Inflammatory macrophage treated with lipopolysaccharide for 4 hours (primary cell): ENCODE measurements around the gene ZNF564.
"Not testable (repeated sequence)": the region's sequence is repeated elsewhere in the genome, so short reads cannot be mapped to it uniquely, and the experiment has no call there.

Source experiments
- DNase-seq: peaks from one replicate; pipeline ENCODE4 v3.0.0-alpha.2; 2020

The ZNF564 gene

DNA sequence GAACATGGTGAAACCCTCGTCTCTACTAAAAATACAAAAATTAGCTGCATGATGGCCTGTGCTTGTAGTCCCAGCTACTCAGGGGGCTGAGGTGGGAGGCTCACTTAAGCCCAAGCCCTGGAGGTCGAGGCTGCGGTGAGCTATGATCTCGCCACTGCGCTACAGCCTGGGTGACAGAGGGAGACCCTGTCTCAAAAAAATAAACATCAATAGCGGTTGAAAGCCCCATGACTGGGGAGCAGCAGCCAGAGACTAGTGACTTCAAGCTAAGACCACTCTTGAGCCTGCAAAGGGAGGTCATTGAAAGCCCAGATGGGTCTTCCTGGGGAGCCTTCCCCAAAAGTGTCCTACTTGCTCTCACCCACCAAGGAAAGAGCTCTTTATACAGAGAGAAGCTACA lies 54.8 kb downstream of the ZNF564 start:
- DNase-seq = no peak

DNA sequence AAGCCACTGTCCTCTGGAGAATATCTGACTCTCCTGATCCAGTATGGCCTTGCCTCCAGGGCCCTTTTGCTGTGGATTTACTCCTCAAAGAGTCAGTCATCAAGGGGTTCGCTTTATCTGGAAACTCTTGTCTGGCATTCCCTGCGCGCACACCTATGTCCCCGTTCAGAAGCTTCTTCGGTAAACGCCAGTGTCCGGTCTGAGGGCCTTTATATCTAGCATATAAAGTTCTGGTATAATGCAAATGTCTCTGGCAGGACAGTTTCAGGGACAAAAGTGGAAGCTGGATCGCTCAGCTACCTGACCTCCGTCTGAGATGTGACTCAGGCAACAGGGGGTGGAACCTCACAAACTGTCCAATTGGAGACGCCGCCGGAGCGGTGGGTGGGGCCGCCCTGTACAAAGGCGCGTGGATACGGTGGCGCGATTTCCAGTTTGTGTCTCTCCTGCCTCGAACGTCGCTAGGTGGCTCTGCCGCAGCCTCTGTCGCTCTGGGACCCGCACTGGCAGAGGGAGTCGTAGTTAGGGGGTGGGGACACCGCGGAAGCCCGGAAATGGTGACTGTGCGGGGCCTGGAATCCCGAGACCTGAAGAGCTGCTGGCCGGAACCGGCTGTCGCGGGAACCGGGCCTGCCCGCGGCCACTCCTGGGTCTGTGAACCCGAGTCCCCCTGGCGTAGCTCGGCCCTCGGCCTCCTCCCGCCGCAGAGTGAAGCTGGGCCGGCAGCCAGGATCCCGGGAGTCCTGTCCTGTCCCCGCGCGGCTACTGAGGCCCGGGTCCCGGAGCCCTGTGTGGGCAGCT lies 56.1 kb downstream of the ZNF564 start:
- DNase-seq = peak; percentile 85

- no peak for DNase-seq
Observed at GRCh38 chr19:12494260-12494860, 56.9 kb downstream of the ZNF564 start.

DNA sequence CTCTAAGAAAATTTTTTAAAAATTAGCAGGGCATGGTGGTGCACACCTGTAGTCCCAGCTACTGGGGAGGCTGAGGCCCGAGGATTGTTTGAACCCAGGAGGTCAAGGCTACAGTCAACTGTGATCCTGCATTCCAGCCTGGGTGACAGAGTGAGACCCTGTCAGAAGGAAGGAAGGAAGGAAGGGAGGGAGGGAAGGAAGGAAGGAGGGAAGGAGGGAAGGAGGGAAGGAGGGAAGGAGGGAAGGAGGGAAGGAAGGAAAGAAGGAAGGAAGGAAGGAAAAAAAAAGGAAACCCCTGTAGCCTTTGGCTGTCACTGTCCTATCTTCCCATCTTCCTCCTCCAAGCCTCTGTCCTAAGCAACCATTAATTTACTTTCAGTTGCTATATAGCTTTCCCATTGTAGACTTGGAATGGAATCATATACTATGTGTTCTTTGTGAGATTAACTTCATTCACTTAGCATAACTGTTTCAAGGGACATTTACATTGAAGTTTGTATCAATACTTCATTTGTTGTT lies 65.0 kb downstream of the ZNF564 start:
- DNase-seq = not testable (repeated sequence)

- DNase-seq = no peak
Observed at GRCh38 chr19:12485571-12485970, 65.7 kb downstream of the ZNF564 start.

- peak; percentile 4 for DNase-seq
Observed at GRCh38 chr19:12485052-12485416, 66.2 kb downstream of the ZNF564 start.

GRCh38 chr19:12484371-12485051 lies 66.8 kb downstream of the ZNF564 start, which contains the start of gene ZNF709:
Gene ZNF709, minus strand, starts transcription at chr19:12484816. Its CDS starts 159 bp downstream, at chr19:12484657.
- peak; percentile 81 for DNase-seq

DNA sequence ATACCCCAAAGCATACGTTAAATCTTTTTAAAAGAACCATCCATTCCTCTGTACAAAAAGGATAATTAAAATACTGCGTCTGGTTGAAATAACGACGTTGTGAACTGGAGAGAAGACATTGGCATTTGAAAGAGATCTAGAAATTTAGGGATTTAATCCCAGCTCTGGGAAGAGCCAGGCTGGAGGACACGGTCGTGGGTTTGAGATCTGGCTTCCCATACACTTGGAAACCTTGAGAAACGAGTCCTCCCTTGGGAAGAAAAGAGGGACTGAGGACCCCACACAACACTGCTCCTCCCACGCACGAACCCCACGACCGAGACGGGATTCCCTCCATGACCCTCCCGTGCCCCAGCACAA lies 67.3 kb downstream of the ZNF564 start:
- no peak for DNase-seq

GRCh38 chr19:12482509-12482886 lies 68.8 kb downstream of the ZNF564 start:
- DNase-seq = no peak

DNA sequence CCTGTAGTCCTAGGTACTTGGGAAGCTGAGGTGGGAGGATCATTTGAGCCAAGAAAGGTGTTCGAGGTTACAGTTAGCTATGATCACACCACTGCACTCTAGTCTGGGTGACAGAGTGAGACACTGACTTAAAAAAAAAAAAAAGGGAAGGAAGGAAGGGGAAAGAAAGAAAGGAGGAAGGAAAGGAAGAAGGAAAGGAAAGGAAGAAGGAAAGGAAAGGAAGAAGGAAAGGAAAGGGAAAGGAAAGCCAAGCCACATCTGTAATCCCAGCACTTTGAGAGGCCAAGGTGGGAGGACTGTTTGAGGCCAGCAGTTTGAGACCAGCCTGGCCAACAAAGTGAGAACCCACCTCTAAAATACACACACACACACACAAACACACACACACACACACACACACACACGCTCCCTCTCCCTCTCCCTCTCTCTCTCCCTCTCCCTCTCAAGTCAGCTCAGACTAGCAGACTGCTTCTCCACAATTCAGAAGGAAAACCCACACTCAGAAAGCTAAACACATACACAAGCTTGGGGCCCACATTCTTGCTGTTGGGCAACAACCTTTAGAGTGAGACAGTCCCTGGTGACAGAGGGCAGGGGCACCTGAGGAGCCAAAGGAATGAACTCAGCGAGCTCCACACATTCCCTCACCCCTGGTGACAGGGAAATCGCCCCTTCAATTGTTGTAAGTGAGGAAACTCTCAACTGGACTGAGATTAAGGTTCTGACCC lies 69.3 kb downstream of the ZNF564 start:
- no peak for DNase-seq

GRCh38 chr19:12478234-12478941 lies 72.9 kb downstream of the ZNF564 start:
- no peak for DNase-seq
